HG03378 (cell line): ENCODE measurements around the gene CRYGS.
"Not testable (repeated sequence)": the region's sequence is repeated elsewhere in the genome, so short reads cannot be mapped to it uniquely, and the experiment has no call there.

Experiments
- ATAC-seq: cut with Tn5 transposase; IDR thresholded peaks from one replicate; pipeline ENCODE4 v1.9.1; 2021; ENCODE audit warnings: mild to moderate bottlenecking, moderate library complexity; ENCODE audit not compliant: unreplicated experiment

CRYGS gene

DNA sequence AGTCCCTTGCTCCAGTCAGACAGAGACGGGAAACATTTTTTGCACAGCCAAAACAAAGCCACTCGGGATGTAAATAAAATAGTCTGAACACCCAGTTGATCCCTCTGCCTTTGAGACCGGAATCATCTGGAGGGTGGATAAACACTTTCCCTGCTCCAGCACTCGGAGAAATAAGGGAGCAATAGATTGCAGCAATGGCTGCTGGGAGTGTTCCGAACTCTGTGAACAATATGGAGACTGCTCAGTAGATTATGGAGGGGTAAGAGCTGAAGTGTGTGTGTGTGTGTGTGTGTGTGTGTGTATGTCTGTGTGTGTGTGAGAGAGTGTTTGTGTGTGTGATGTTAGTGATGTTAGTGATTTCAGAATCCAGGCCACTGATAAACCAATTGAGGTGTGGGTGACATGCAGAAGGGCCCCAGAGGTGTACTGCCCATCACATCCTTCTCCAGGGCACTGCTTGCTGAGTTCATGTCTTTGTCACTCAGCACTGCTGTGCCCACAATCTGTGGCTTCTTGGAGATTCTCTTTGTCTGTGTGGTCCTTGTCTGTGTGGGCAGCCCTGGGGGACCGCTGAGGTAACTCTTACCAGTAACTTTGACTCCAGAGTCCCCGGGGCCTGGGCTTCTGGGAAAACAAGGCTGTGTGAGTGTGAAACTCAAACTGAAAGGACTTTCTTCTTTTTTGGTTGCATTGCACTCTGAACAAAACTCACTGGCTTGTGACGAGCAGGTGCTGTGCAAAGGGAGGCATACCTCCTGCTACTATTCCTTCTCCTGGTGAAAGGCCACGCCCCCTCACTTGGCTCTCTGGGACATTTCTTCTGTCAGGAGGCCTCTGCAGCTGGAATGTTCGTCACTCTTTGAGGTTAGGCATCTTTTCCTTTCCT lies 23.0 kb downstream of the CRYGS start:
- peak; percentile 54 for ATAC-seq

DNA sequence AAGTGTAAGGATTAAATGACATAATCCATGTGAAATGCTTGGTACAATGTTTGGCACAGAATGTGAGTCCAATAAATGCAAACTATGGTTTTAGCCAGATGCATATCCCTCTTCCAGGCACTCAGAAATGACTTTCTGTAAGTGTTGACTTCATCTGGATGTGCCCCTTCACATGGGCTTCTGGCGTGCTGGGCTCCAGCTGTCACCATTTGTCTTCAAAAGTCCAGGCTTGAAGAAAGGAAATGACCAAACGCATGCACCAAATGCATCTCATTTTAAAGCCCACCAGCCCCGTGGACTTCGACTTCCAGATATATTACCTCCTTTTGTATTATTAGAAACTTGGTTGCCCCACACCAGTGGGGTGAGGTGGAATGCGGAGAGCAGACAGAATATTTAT lies 23.7 kb downstream of the CRYGS start:
- ATAC-seq: no peak

DNA sequence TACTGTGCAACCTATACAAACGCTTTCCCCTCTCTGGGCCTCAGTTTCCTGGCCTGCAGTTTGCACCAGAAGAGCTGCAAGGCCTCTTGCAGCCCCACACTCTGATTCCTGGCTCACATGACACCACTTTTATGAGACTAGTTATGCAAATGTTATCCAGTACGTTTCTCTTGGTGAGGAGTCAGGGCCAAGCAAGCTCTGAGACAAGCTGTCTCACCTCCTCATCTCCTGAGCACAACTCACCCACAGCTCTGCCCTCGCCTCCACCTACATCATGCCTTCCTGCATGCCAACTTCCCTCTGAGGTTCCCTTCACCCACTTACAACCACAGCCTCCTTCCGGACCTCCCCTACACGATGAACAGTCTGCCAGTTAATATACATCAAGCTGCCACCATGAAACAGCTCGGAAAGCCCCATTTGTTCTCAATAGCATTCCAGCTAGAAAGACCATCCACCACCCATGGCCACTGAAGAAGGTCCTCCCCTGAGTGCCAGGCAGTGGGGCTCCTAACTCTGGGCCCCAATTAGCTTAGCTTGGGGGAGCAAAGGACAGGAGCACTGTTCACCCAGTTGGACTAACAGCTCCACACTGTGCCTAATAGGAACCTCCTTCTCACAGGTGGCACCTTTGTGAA lies 25.0 kb downstream of the CRYGS start:
- peak; percentile 41 for ATAC-seq

DNA sequence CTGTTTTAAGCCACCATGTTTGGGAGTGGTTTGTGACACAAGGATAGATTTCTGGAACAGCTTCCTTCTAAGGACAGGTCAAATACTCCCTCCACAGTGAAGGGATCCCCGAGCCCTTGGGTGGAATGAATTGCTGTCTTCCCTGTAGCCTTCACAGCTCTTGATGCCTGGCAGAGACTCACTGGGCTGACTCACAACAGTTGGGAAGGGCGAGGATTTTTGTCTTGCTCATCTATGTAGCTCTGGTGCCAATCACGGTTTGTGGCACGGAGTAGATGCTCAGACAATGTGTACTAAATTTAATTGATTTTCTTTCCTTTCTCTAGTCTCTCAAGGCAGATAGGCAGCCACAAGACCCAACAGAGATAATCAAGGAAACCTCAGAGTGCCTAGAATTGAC lies 27.0 kb downstream of the CRYGS start:
- ATAC-seq: no peak

DNA sequence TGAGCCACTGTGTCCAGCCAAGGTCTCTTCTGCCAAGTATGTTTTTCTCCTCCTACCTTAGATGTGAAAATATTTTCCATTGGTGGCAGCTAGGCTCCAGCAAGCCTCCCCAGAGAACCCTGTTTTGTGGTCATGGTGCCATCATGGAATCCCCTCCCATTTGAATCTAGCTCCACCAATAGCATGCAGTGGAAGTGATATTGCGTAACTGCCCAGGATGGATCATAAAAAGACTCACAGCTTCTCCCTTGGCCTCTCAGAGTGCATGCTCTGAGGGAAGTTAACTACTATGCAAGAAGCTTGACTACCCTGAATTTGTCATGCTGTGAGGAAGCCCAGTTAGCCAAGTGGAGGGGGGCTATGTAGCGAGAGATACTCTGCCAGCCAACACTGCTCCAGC lies 27.5 kb downstream of the CRYGS start:
- no peak for ATAC-seq

DNA sequence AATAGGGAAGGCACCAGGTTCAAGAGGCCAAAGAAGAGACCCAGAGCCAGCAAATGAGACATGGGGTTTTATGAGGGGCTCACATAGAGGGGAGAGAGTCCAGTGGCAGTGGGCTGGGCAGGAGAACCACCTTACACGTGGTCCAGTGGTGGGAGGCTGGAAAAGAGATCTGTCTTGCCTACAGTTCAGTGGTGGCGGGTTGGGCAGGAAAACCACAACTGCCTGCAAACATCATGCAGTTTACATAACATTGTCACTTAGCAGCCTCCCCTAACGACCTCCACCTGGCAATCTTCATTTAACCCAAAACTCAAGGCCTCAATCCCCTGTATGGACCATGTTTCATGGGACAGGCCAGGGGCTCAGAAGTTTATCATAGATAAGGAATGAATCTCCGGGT lies 29.1 kb downstream of the CRYGS start:
- no peak for ATAC-seq

DNA sequence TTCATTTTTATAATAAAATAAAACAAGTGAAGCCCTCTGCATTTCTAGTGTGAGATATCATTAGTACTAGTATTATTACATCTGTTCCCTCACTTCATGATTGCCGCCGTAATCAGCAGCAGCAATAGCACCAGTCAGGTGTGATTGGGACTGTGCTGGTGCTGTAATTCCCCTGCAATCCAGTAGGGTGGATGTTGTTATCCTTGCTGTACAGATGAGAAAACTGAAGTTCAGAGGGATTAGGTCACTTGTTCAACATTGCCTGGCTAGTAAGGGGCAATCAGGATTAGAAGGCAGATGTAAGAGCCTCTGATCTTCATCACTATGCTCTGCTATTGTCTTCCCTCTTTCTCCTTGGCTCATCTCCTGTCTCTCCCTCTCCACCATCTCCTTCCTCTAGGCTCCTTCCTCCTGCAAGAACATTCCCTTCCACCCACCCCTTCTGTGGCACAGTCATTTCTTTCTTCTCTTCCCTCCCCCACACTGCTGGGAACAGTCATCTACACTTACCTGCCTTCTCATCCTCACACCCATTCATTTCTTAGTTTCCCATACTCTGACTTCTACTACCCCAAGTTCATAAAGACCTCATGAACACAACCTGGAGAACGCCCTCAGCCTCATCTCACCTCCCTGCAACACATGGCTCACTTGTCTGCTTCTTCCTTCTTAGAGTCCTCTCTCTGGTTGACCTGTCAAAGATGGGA lies 29.7 kb downstream of the CRYGS start:
- no peak for ATAC-seq

DNA sequence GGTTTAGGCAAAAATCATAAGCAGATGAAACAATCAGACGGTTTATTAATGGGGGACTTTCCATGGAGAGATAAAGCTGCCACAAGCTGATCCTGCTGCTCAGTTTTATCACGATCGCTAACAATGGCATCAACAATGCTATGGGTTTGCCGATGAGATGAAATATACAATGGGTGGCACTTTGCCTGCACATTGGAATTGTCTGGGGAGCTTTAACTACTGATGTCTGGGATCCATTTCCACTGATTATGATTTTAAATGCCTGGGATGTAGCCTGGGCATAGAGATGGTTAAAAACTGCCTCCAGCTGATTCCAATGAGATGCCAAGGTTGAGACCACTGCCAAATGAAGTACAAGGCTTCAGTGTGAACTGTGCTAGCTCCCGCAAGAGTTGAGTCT lies 30.8 kb downstream of the CRYGS start:
- ATAC-seq: no peak

DNA sequence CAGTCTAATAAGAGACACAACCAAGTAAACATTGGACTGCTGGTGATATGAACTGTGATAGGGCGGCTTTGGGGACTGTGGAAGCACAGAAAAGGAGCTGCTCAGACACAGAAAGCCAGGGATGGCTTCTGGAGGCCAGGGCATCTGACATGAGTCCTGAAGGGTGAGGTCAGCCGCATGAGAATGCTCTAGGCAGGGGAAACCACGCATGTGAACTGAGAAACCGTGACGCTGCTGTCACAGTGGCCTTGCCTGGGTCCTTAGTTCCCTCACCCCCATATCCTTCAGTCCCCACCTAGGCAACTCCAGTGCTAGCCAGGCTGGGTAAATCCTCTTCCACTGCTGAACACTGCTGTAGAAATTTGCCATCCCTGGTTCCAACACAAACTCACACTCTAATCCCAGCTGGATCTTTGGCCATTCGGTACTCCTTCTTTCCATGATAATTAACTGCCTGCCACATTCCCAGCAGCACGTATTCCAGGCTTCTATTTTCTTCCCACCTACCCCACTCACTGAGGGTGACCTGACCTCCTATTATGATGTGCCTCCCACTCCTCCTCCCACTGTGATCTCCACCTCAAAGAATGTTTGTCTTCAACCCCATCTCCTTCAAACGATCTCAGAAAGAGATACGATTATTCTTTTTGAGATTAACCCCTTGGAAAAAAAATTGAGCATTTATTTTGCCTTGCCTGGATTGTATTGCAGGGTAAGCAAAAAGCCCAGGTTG lies 31.4 kb downstream of the CRYGS start:
- ATAC-seq: no peak

DNA sequence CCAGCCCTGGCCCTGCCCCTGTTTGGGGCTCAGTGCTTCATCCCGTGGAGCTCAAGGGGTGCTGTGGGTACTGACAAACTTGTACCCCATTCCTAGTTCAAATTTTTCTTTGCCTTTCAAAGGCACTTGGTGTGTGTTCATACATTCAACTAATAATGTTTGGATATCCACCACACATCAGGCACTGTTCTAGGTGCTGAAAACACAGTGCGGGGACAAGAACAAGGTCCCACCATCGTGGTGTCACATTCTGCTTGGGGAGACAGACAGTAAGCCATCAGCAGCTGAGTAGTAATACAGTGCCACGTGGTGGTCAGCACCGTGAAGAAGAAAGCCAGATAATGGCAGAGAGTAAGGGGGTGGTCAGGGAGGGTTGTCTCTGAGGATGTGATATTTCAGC lies 32.5 kb downstream of the CRYGS start:
- ATAC-seq: no peak

DNA sequence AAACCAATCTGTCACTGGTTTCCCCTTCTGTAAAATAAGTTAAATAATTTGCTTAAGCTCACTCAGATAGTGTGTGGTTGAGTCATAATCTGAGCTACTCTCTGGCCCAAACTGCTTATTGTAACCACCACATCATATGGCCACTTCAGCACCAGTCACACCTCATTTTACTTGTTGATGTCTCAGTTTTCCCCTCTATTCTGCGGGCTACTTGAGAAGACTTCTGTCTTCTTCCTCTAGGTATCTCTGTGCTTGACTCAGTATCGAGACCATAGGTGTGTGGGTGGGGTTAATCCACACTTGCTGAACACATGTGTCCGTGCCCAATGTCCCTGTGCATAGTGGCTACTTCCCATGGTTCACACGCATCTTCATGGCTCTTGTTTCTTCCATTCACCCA lies 32.9 kb downstream of the CRYGS start:
- ATAC-seq: peak; percentile 79

DNA sequence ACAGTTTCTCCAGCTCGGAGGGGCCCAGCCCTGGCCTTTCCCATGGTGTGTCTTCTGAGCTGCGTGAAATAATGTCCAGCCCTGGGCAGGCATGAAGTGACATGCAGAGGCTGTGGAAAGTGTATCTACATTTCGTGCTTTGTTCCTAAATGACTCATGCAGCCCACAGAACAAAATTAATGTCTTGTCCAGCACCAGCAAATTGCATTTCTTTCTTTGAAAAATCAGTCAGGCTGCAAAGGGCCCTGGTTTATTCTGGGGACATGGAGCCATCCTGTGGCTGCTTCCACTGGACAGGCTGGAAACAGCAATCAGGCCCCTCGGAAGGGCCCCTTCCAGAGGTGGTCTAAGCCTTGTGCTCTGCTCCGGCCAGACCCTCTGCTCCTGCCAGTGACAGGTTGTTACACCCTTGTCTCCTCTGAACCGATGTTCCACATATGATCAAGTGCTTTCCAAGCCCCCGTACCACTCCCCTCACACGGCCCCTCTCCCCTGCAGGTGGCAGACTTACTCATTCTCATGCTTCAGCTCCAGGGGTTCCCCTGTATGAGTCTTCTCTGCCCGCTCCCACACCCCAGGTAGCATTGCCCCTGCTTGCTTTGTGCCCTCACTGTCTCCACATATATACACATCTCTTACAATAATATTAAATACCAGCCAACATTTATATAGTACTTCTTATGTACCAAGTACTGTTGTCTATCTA lies 33.7 kb downstream of the CRYGS start:
- ATAC-seq: peak; percentile 29

DNA sequence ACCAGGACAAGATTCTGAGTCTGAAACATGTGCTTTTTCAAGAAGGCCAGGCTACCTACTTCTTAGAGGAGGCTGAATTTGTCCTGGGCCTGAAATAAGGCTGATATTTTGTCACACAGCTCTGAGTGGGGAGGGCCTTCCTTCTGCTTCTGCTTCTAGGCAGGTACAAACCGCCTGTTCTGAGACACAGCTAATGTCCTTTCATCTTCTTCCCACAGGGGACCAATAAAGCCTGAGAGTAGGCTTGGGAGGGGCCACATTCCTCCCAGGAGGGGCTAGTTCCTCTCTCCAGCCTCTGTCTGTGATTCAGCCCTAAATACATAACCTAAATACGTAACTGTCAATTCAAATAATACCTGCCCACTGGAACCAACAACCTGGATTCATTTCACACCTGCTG lies 34.8 kb downstream of the CRYGS start:
- ATAC-seq: no peak

DNA sequence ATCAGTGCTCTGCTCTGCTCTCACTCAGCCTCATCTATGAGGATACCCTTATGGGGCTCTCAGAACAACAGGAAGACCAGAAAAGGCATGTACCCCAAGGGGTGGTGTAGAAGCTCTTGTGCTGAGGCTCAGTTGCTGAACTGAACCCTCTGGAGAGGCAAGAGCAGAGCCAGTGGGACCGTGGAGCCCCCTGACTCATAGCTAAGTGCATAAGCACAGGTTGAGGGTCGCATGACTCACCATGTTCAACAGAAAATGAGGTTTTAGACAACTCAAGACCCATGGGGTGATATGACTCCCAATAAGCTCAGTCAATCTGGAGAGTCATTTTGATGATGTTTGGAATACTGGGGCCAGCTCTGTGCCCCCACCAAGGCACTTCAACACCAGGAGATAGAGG lies 37.3 kb downstream of the CRYGS start:
- no peak for ATAC-seq

DNA sequence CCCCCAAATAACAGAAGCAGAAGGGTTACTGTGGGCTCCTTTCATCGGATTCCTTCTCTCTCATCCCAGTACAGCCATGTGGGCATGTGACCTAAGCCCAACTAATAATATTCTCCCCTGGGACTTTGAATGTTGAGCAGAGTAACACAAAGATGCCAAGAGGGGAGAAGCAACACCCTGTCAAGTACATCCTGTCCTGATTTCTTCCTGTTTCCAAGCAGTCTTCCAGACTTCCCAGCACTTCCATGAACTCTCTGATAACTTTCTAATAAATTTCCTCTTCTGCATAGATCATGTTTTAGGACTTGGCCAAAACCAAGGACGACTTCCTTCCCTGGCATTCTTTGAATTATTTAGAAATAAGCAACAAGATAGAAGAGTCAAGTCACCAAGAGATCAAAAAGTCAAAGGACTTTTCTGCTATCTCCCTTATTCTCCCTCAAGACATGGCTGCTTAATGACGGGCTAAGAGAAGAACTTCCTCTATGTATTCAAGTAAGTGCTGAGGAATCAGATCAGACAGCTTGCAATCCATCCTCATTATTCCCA lies 37.9 kb downstream of the CRYGS start:
- ATAC-seq: no peak

DNA sequence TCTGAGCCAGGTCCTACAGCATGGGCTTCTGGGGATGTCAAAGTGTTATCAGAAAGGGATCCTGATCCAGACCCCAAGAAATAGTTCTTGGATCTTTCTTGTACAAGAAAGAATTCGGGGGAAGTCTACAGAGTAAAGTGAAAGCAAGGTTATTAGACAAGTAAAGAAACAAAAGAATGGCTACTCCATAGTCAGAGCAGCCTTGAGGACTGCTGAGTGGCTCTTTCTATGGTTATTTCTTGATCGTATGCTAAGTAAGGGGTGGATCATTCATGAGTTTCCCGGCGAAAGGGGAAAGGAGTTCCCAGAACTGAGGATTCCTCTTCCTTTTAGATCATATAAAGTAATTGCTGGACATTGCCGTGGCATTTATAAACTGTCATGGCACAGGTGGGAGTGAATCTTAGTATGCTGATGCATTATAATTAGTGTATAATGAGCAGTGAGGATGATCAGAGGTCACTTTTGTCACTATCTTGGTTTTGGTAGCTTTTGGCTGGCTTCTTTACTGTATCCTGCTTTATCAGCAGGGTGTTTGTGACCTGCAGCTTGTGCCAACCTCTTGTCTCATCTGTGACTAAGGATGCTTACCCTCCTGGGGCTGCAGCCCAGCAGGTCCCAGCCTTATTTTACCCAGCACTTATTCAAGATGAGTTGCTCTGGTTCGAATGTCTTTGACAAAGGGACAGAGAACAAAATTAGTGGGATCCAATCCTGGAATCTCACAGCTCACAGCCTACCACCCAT lies 41.0 kb downstream of the CRYGS start:
- no peak for ATAC-seq

DNA sequence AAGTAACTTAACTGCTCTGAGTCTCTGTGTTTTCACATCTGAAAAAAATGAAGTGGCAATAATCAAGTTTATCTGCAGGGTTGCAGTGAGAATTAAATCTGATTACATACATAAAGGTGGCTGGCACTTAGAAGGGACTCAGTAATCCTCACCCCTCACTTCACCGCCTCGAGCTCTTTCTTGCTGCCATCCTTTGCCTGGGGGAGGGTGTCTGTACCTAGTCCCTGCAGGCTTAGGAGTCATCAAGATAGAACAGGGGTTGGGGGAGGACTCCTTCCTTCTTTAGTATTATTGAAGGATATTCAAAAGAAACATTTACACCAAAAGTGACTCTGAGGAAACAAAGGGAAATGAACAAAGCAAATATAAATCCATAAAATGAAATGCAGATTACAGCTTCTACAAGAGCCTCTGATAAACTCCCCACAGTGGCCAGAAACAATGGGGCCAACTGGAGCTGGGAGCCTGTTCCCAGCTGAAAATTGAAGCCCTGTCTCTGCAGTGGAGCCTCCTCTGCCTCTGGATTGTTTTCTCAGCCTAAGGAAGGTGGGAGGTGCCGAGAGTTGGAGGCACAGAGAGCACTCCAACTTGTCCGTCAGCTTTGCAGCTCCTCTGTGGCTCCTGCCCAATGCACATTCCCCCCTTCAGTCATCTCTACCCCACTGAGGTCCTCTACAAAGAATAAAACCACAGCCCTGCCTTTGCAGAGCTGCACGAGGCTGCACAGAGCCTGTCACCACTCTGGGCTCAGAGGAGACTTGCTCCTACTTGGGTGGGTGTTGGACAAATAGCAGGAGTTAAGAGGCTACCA lies 41.8 kb downstream of the CRYGS start:
- no peak for ATAC-seq

DNA sequence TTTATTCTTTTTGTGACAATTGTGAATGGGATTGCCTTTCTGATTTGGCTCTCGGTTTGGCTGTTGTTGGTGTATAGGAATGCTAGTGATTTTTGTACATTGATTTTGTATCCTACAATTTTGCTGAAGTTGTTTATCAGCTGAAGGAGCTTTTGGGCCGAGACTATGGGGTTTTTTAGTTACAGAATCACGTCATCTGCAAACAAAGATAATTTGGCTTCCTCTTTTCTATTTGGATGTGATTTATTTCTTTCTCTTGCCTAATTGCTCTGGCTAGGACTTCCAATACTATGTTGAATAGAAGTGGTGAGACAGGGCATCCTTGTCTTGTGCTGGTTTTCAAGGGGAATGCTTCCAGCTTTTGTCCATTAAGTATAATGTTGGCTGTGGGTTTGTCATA lies 44.2 kb downstream of the CRYGS start:
- ATAC-seq: not testable (repeated sequence)

DNA sequence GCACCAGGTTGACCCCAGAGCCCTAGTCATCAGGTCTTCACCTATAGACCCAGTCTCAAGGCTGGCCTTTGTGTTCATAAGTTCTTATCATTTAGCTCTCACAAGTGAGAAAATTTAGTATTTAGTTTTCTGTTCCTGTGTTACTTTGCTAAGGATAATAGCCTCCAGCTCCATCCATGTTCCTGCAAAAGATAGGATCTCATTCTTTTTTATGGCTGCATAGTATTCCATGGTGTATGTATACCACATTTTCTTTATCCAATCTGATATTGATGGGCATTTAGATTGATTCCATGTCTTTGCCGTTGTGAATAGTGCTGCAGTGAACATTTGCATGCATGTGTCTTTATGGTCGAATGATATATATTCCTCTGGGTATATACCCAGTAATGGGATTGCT lies 46.2 kb downstream of the CRYGS start:
- not testable (repeated sequence) for ATAC-seq
